ENCODE measurements around the gene SEMA4D.

The SEMA4D gene, protein sequence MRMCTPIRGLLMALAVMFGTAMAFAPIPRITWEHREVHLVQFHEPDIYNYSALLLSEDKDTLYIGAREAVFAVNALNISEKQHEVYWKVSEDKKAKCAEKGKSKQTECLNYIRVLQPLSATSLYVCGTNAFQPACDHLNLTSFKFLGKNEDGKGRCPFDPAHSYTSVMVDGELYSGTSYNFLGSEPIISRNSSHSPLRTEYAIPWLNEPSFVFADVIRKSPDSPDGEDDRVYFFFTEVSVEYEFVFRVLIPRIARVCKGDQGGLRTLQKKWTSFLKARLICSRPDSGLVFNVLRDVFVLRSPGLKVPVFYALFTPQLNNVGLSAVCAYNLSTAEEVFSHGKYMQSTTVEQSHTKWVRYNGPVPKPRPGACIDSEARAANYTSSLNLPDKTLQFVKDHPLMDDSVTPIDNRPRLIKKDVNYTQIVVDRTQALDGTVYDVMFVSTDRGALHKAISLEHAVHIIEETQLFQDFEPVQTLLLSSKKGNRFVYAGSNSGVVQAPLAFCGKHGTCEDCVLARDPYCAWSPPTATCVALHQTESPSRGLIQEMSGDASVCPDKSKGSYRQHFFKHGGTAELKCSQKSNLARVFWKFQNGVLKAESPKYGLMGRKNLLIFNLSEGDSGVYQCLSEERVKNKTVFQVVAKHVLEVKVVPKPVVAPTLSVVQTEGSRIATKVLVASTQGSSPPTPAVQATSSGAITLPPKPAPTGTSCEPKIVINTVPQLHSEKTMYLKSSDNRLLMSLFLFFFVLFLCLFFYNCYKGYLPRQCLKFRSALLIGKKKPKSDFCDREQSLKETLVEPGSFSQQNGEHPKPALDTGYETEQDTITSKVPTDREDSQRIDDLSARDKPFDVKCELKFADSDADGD

DNA sequence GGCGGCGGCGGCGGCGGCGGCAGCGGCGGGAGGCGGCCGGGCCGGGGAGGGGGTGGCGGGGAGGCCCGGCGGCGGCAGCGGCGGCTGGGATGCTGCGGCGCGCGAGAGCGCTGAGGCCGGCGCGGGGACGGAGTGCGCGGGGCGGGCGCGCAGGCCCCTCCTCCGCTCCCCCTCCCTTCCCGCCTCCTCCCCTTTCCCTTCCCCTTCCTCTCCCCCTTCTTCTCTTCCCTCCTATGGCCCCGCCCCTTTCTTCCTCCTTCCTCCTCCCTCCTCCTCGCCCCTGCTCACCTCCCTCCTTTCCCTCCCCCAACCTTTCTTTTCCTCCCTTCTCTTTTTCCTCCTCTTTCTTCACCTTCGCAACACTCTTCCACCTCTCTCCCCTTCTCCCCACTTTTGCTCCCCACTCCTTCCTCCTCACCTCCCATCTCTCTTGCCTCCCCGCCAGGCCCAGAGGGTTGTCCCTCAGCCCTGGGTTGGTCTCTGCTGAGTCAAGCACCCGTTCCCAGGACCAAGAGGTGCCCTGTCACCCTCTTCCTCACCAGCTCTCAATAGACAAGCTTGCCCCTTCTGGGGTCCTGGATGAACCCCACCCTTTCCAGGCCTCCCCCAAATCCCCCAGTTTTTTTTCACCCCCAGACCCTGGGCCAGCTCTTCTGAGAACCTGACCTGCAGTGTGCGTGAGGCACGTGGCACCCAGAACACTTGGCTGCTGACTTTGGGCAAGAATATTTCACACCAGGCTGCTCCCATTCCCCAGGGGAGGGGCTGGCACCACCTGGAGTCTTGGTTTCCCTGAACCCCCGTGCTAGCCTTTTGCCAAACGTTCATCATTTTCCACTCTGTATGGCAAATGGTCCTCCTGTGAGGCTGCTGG, at the start of gene SEMA4D:
Gene SEMA4D (minus strand): TSS at position 136 of the 874 bp plus-strand sequence. CDS start 92,657 bp downstream, outside the sequence.
- no peak for DNase-seq (ENCODE audit: low read depth)
- TF ChIP-seq, protein P1, sequence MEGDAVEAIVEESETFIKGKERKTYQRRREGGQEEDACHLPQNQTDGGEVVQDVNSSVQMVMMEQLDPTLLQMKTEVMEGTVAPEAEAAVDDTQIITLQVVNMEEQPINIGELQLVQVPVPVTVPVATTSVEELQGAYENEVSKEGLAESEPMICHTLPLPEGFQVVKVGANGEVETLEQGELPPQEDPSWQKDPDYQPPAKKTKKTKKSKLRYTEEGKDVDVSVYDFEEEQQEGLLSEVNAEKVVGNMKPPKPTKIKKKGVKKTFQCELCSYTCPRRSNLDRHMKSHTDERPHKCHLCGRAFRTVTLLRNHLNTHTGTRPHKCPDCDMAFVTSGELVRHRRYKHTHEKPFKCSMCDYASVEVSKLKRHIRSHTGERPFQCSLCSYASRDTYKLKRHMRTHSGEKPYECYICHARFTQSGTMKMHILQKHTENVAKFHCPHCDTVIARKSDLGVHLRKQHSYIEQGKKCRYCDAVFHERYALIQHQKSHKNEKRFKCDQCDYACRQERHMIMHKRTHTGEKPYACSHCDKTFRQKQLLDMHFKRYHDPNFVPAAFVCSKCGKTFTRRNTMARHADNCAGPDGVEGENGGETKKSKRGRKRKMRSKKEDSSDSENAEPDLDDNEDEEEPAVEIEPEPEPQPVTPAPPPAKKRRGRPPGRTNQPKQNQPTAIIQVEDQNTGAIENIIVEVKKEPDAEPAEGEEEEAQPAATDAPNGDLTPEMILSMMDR (IDR thresholded peaks at IDR 0.05; ENCODE audit: control insufficient read depth, insufficient read depth, low read depth, low read length, missing control alignments), result no peak
- peak within 1 kb of the TSS; percentile 31 for H3K4me3 ChIP-seq (ENCODE audit: control insufficient read depth, low read depth, low read length)

DNA sequence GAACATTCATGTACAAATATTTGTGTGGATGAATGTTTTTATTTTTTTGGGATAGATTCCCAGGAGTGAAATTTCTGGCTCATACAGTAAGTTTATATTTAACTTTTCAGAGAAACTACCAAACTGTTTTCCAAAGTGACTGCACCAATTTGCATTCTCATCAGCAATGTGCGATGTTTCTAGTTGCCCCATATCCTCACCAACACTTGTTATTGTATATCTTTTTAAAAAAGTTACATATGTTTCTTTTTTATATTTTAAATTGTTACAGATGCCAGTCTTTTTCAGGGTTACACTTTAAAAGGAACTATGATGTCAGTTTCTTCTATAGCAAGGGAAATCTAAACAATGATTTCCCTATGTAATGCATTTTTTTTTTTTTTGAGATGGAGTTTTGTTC, 49.1 kb upstream of the SEMA4D start:
- no peak overlapping the region for H3K4me3 ChIP-seq (ENCODE audit: control insufficient read depth, low read depth, low read length)
- no peak for DNase-seq (ENCODE audit: low read depth)
- TF ChIP-seq, protein P1 (IDR thresholded peaks at IDR 0.05; ENCODE audit: control insufficient read depth, insufficient read depth, low read depth, low read length, missing control alignments), result no peak

DNA sequence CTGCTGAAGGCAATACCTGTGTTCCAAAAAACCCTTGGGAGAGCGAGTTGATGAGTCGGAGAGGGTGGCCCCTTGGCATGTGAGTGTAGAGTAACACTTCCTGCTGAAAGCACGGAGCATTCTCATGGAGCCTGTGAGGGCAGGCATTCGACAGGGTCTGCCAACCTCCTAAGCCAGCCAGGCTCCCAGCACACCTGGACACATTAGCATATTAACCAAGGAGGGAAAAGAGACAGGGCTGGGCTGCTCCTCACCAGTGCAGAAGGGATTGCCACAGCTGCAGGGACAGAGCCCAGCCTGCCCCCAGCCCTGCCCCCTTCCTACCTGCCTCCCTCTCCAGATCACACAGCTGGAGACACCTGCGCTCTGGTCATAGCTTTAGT, 46.4 kb upstream of the SEMA4D start:
- no peak for DNase-seq (ENCODE audit: low read depth)
- TF ChIP-seq, protein P1 (IDR thresholded peaks at IDR 0.05; ENCODE audit: control insufficient read depth, insufficient read depth, low read depth, low read length, missing control alignments), result no peak
- H3K4me3 ChIP-seq (ENCODE audit: control insufficient read depth, low read depth, low read length), result no peak overlapping the region

DNA sequence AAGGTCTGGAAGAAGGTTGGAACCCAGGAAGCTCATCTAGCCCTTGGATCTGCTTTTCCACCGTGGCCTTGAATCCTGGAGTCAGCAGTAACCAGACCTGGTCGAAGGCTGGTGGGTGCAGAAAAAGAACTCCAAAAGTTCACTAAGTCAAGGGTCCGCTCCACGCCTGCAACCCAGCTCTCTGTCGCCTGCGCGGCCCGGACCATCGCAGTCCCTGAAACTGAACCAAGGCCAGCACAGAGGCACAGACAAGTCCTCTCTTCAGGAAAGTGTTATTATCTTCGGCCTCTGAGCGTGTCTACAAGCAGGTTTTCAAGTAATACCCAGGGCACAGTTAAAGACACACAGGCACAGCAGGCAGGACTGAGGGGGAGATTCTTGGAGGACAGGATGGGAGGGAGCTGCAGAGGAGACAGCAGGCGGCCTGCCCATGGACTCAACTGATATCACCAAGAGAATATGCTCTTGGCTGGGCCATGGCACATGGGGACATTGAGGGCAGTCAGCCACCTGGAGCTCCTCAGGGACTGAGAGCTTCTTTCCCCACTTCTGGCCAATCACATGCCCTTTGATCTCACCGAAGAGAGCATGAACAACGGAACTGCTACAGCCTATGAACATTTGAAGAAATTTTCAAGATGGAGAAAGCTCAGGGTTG, 45.8 kb upstream of the SEMA4D start:
- H3K4me3 ChIP-seq (ENCODE audit: control insufficient read depth, low read depth, low read length), result no peak overlapping the region
- TF ChIP-seq, protein P1 (IDR thresholded peaks at IDR 0.05; ENCODE audit: control insufficient read depth, insufficient read depth, low read depth, low read length, missing control alignments), result no peak
- no peak for DNase-seq (ENCODE audit: low read depth)

DNA sequence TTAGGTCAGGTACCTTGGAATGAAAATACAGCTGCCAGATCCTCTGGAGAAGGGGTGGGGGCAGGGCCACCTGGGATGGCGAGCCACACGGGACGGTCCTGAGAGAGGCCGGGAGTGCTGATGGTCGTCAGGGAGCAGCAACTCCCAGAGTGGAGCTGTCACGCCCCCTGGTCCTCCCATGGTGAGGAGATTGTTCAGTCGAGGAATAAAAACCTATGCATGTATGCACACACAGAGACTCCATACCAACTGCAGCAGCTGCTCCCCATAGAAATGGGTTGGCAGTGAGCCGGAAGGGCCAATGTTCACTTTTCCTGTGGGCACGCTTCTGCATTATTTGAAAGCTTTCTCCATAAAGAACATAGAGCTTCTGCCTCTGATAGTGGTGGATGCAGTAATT, 45.2 kb upstream of the SEMA4D start:
- TF ChIP-seq, protein P1 (IDR thresholded peaks at IDR 0.05; ENCODE audit: control insufficient read depth, insufficient read depth, low read depth, low read length, missing control alignments), result no peak
- no peak for DNase-seq (ENCODE audit: low read depth)
- H3K4me3 ChIP-seq (ENCODE audit: control insufficient read depth, low read depth, low read length), result no peak overlapping the region

All from AG09309 (cell line).